Activated CD8-positive, alpha-beta memory T cell treated with anti-CD3 and anti-CD28 coated beads, Interleukin-2, amount 10 ng/mL, durations not matched to agents 7 days and 5 days (primary cell): ENCODE data around the gene SIL1. TPM values are rescaled to one million over a fixed set of nuclear protein-coding genes. Genes with fewer than 3 reads are reported as not detected.

Experiments
- ATAC-seq: fragments of 150-1000 bp; cut with Tn5 transposase; one replicate; pipeline ENCODE4 v1.10.0; 2021; ENCODE audit warnings: moderate library complexity
- CTCF ChIA-PET: fragments of 350-600 bp; sonication (Branson Sonifier 250); formaldehyde crosslinking; loops from one replicate; lab custom pipeline; 2021; ENCODE audit warnings: antibody characterized with exemption; lab: Charles Lee
- DNase-seq: peaks from one replicate; pipeline ENCODE4 v3.0.0-alpha.2; 2020
- H3K27ac Mint-ChIP-seq: one replicate; pipeline ENCODE4 v1.8.0; 2021; ENCODE audit warnings: mild to moderate bottlenecking, mixed read lengths
- H3K27me3 Mint-ChIP-seq: one replicate; pipeline ENCODE4 v1.8.0; 2021; ENCODE audit warnings: mixed read lengths
- H3K36me3 Mint-ChIP-seq: one replicate; pipeline ENCODE4 v1.8.0; 2021; ENCODE audit warnings: mild to moderate bottlenecking, mixed read lengths
- H3K4me1 Mint-ChIP-seq: one replicate; pipeline ENCODE4 v1.8.0; 2021; ENCODE audit warnings: mixed read lengths
- H3K4me3 Mint-ChIP-seq: one replicate; pipeline ENCODE4 v1.8.0; 2021; ENCODE audit warnings: mild to moderate bottlenecking, moderate library complexity, mixed read lengths
- H3K9me3 Mint-ChIP-seq: one replicate; pipeline ENCODE4 v1.8.0; 2022; ENCODE audit warnings: low read depth, mixed read lengths
- total RNA-seq, 2 experiments: library from RNA; stranded (reverse); gene quantifications; one replicate each; pipeline ENCODE4 v1.2.3, GENCODE V29; 2021

Gene SIL1
- total RNA-seq, 2 experiments from 2014 or later = 23.9 to 24.5 TPM

DNA sequence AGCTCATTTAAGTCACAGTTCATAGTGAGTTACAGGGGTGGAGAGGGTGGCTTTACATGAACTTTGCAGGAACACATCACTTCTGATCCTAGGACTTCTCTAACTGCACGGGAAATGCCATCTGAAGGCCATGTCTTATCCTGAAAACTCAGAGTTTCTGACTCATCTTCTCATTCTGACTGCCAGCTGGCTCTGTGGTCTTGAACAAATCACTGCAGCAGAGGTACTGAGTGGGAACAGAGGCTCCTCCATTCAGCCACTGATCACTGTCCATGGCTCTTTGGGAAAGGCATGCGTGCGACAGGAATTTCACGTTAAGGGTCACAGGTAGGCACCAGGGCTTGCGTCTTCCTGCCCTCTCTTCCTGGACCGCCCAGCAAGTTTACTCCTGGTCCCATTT, 208.4 kb downstream of the SIL1 start:
- H3K36me3 Mint-ChIP-seq = no peaks in the 10 kb centered on the region
- no peaks in the 10 kb centered on the region for H3K27me3 Mint-ChIP-seq
- H3K27ac Mint-ChIP-seq = no peak overlapping the region
- no peaks in the 10 kb centered on the region for H3K9me3 Mint-ChIP-seq
- DNase-seq (peak; percentile 33), ATAC-seq (no peak)
- peaks cover 5% of the 10 kb centered on the region for H3K4me1 Mint-ChIP-seq
- CTCF ChIA-PET = no interaction called here
- H3K4me3 Mint-ChIP-seq = no peak overlapping the region

GRCh38 chr5:138986186-138986800, 211.9 kb downstream of the SIL1 start:
- H3K4me1 Mint-ChIP-seq = peaks cover 17% of the 10 kb centered on the region
- H3K9me3 Mint-ChIP-seq = no peaks in the 10 kb centered on the region
- no peaks in the 10 kb centered on the region for H3K27me3 Mint-ChIP-seq
- H3K36me3 Mint-ChIP-seq = no peaks in the 10 kb centered on the region
- DNase-seq (peak; percentile 16), ATAC-seq (no peak)
- CTCF ChIA-PET = interaction anchor here (1.2 kb wide), 1 partner anchor 70 kb away, joined by 5 read pairs; no protein-coding TSS in a partner anchor
- H3K4me3 Mint-ChIP-seq = no peak overlapping the region
- no peak overlapping the region for H3K27ac Mint-ChIP-seq

GRCh38 chr5:138985683-138986082, 212.5 kb downstream of the SIL1 start:
- Mint-ChIP-seq H3K27me3 (no peaks in the 10 kb centered on the region), H3K4me3 (no peak overlapping the region), H3K27ac (no peak overlapping the region), H3K4me1 (peaks cover 23% of the 10 kb centered on the region), H3K36me3 (no peaks in the 10 kb centered on the region), H3K9me3 (no peaks in the 10 kb centered on the region)
- DNase-seq = peak; percentile 37
- CTCF ChIA-PET = interaction anchor here (1.2 kb wide), 1 partner anchor 69 kb away, joined by 5 read pairs; no protein-coding TSS in a partner anchor
- no peak for ATAC-seq

GRCh38 chr5:138985256-138985655, 212.9 kb downstream of the SIL1 start:
- Mint-ChIP-seq H3K36me3 (no peaks in the 10 kb centered on the region), H3K9me3 (no peaks in the 10 kb centered on the region), H3K4me3 (no peak overlapping the region), H3K27me3 (no peaks in the 10 kb centered on the region), H3K4me1 (peaks cover 28% of the 10 kb centered on the region), H3K27ac (no peak overlapping the region)
- CTCF ChIA-PET = interaction anchor here (1.2 kb wide), 1 partner anchor 69 kb away, joined by 5 read pairs; no protein-coding TSS in a partner anchor
- DNase-seq (peak; percentile 26), ATAC-seq (no peak)

- no peaks in the 10 kb centered on the region for H3K9me3 Mint-ChIP-seq
- ATAC-seq = no peak
- peaks cover 40% of the 10 kb centered on the region for H3K4me1 Mint-ChIP-seq
- H3K27ac Mint-ChIP-seq = no peak overlapping the region
- peaks cover 3% of the 10 kb centered on the region for H3K36me3 Mint-ChIP-seq
- DNase-seq = no peak
- no peaks in the 10 kb centered on the region for H3K27me3 Mint-ChIP-seq
- CTCF ChIA-PET = interaction anchor here (0.8 kb wide), 1 partner anchor 22 kb away, joined by 3 read pairs; no protein-coding TSS in a partner anchor
- no peak overlapping the region for H3K4me3 Mint-ChIP-seq
Observed at GRCh38 chr5:138983984-138984383, 214.2 kb downstream of the SIL1 start.

DNA sequence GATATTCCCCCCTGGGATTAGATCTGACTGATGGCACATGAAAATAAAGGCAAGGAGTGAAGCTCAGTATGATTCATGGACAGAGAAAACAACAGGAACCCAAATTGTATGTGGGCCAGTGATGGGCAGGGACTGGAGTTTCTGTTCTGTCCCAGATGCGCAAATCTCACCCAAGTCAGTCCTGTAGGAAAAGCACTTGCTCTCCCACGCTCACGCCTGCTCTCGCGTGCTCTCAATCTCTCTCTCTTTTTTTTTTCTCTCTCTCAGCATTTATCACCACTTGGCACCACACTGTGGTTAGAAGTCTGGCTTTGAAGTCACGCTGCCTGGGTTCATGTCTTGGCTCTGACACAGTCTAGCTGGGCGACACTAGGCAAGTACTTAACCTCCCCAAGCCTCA, 216.6 kb downstream of the SIL1 start:
- Mint-ChIP-seq H3K4me1 (peaks cover 51% of the 10 kb centered on the region), H3K4me3 (no peak overlapping the region), H3K9me3 (no peaks in the 10 kb centered on the region), H3K27me3 (no peaks in the 10 kb centered on the region), H3K36me3 (peaks cover 6% of the 10 kb centered on the region), H3K27ac (peak overlapping the region; percentile 2)
- ATAC-seq (peak; percentile 18), DNase-seq (peak; percentile 58)
- CTCF ChIA-PET = no interaction called here

DNA sequence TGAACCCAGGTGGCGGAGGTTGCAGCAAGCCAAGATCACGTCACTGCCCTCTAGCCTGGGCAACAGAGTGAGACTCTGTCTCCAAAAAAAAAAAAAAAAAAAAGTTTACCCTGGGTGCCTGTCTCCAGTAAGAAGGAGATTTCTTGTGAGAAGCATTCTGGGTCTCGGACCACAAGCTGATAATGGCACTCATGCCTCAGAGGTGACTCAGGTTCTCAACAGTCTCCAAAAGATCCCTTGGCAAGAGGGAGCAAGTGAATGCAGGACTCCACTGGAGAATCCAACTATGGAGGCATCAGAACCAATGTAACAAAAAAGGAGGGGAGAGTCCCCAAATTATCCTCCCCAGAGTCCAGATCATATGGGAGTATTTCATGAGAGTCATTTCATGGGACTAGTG, 217.0 kb downstream of the SIL1 start:
- Mint-ChIP-seq H3K27ac (no peak overlapping the region), H3K4me3 (no peak overlapping the region), H3K36me3 (peaks cover 6% of the 10 kb centered on the region), H3K9me3 (no peaks in the 10 kb centered on the region), H3K27me3 (no peaks in the 10 kb centered on the region), H3K4me1 (peaks cover 51% of the 10 kb centered on the region)
- DNase-seq (peak; percentile 36), ATAC-seq (no peak)
- CTCF ChIA-PET = no interaction called here

DNA sequence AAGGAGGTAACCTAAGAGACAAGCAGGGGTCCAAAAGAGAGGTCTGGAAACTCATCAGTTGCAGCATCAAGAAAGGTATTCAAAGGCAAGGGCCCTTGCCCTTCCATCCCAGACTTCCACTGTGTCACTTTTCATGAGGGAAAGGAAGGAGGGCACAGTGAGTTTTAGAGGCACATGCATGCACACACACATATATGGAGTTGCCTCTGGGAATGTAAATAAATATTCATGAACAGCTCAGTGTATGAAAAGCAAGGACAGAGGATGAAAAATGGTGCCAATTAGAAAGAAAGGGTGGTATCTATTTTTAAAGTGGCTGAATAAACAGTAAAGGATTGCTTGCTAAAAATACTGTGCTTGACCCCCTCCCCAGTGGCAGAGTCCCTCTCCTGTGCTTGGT, 217.7 kb downstream of the SIL1 start:
- CTCF ChIA-PET = interaction anchor here (0.6 kb wide), 1 partner anchor 70 kb away, joined by 4 read pairs; no protein-coding TSS in a partner anchor
- Mint-ChIP-seq H3K4me3 (no peak overlapping the region), H3K36me3 (peaks cover 6% of the 10 kb centered on the region), H3K27ac (peak overlapping the region; percentile 93), H3K4me1 (peaks cover 58% of the 10 kb centered on the region), H3K27me3 (no peaks in the 10 kb centered on the region), H3K9me3 (no peaks in the 10 kb centered on the region)
- ATAC-seq (no peak), DNase-seq (no peak)

DNA sequence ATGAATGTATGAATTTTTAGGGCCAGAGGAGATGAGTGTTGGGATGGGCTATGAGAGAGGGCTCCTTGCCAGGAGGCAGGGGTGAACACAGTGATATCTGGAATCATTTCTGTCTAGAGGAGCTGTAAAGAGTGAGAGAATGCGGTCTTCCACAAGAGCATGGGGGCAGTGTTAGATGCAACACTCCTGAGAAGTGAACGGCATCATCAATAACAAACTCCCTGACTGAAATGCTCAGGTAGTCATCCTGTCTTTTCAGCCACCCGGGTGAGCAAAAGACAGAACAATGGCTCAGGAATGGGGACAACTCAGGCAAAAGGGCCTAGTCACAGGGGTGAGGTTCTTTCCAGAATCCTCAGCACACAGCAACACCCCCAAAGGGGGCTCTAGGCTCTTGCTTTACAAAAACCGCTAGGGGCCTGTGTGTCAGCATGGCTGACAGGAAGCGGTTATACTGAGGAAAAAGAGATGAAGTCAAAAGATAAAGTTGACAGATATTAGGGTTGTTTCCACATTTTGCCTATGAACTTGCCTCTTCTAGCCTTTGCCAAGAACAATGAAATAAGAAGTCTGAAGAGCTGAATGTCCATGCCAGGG, 218.4 kb downstream of the SIL1 start:
- peak overlapping the region; percentile 8 for H3K4me3 Mint-ChIP-seq
- peak; percentile 81 for DNase-seq
- peaks cover 6% of the 10 kb centered on the region for H3K36me3 Mint-ChIP-seq
- H3K27ac Mint-ChIP-seq = peak overlapping the region; percentile 93
- H3K9me3 Mint-ChIP-seq = no peaks in the 10 kb centered on the region
- ATAC-seq = peak; percentile 90
- H3K27me3 Mint-ChIP-seq = no peaks in the 10 kb centered on the region
- H3K4me1 Mint-ChIP-seq = peaks cover 54% of the 10 kb centered on the region
- CTCF ChIA-PET = interaction anchor here (0.6 to 1.2 kb wide), 3 partner anchors 12 to 69 kb away, joined by 3 to 4 read pairs (median 4); no protein-coding TSS in a partner anchor

DNA sequence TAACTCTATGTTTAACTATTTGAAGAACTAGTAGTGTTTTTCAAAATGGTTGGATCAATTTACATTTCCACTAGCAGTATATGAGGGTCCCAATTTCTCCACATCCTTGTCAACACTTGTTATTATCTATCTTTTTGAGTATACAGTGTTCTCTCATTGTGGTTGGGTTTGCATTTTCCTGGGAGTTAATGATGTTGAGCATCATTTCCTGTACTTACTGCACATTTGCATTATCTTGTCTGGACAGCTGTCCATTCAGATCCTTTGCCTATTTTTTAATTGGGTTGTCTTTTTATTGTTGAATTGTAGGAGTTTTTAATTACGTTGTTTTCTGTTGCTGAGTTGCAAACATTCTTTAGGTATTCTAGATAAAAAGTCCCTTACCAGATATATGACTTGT, 219.6 kb downstream of the SIL1 start:
- H3K36me3 Mint-ChIP-seq = peaks cover 6% of the 10 kb centered on the region
- H3K27me3 Mint-ChIP-seq = no peaks in the 10 kb centered on the region
- CTCF ChIA-PET = interaction anchor here (1.2 kb wide), 1 partner anchor 13 kb away, joined by 3 read pairs; no protein-coding TSS in a partner anchor
- ATAC-seq = no peak
- peak overlapping the region; percentile 13 for H3K27ac Mint-ChIP-seq
- no peak overlapping the region for H3K4me3 Mint-ChIP-seq
- peaks cover 54% of the 10 kb centered on the region for H3K4me1 Mint-ChIP-seq
- DNase-seq = no peak
- H3K9me3 Mint-ChIP-seq = no peaks in the 10 kb centered on the region

DNA sequence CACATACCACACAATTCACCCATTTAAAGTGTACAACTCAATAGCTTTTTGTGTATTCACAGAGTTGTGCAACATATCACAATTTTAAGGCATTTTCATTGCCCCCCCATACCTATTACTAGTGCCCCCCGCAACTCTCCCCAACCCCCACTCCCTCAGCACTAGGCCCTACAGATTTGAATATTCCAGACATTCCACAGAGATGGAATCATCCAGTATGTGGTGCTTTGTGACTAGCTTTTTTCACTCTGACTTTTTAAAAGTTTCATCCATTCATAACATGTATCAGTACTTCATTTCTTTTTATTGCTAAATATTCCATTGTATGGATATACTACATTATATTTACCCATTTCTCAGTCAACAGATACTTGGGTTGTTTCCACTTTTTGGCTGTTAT, 220.1 kb downstream of the SIL1 start:
- Mint-ChIP-seq H3K9me3 (no peaks in the 10 kb centered on the region), H3K27ac (no peak overlapping the region), H3K27me3 (no peaks in the 10 kb centered on the region), H3K4me1 (peaks cover 54% of the 10 kb centered on the region), H3K4me3 (no peak overlapping the region), H3K36me3 (peaks cover 6% of the 10 kb centered on the region)
- CTCF ChIA-PET = no interaction called here
- DNase-seq (no peak), ATAC-seq (no peak)

GRCh38 chr5:138975098-138975847, 222.9 kb downstream of the SIL1 start:
- ATAC-seq (no peak), DNase-seq (no peak)
- CTCF ChIA-PET = interaction anchor here (1.7 kb wide), 1 partner anchor 396 kb away, joined by 4 read pairs; no protein-coding TSS in a partner anchor
- Mint-ChIP-seq H3K4me1 (peaks cover 32% of the 10 kb centered on the region), H3K27me3 (no peaks in the 10 kb centered on the region), H3K4me3 (no peak overlapping the region), H3K9me3 (no peaks in the 10 kb centered on the region), H3K27ac (no peak overlapping the region), H3K36me3 (peaks cover 6% of the 10 kb centered on the region)
